ENCODE results near the gene C10orf88. TPM values are rescaled to one million over a fixed set of nuclear protein-coding genes. Genes with fewer than 3 reads are reported as not detected.
"Not testable (repeated sequence)": the region's sequence is repeated elsewhere in the genome, so short reads cannot be mapped to it uniquely, and the experiment has no call there.

C10orf88 gene
- total RNA-seq, 1 experiment from 2014 or later, result 8.1 TPM

DNA sequence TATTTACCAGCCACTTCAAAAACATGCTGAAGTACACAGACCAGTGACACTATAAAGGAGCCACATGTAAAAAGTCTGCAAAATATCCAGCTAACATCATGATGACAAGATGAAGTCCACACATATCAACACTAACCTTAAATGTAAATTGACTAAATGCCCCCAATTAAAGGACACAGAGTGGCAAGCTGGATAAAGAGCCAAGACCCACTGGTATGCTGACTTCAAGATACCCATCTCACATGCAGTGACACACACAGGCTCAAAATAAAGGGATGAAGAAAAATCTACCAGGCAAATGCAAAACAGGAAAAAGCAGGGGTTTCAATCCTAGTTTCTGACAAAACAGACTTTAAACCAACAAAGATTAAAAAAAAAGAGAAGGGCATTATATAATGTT lies 12.9 kb upstream of the C10orf88 start:
- no peak for DNase-seq (ENCODE audit: low read depth)

GRCh38 chr10:122962405-122962804 lies 8.4 kb upstream of the C10orf88 start:
- DNase-seq (ENCODE audit: low read depth), result no peak

GRCh38 chr10:122957474-122957873 lies 3.4 kb upstream of the C10orf88 start:
- DNase-seq (ENCODE audit: low read depth), result peak; percentile 17

DNA sequence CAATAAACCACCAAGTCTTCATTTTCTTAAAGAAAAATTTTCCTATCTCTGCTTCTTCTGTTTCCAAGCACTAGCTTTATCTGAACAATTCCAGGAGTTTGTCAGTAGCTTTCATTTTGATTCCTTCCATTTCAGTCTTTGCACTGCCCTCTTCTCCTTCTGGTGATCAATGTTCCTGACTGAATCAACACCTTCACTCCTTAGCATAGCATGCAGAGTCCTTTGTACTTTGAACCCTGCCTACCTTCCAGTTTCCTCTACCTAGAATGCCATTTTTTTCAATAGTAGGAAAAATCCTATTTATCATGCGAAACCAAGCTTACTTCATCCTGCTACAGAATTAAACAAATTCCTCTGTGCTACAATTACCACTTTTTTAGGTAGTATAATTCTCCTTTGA lies 1.9 kb upstream of the C10orf88 start:
- no peak for DNase-seq (ENCODE audit: low read depth)

- DNase-seq (ENCODE audit: low read depth), result no peak
Observed at GRCh38 chr10:122954731-122955050, 664 bp upstream of the C10orf88 start.

DNA sequence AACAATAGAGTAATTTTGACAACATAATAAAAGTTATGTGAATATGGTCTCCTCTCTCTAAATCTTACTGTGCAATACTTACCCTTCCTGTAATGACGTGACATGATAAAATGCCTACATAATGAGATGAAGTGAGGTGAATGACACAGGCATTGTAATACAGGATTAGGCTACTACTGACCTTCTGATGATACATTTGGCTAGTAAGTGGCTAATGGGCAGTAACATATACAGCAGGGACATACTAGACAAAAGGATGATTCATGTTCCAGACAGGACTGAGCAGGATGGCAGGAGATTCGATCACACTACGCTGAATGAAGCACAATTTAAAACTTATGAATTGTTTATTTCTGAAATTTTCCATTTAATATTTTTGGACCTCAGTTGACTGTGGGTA lies 4.7 kb downstream of the C10orf88 start:
- no peak for DNase-seq (ENCODE audit: low read depth)

DNA sequence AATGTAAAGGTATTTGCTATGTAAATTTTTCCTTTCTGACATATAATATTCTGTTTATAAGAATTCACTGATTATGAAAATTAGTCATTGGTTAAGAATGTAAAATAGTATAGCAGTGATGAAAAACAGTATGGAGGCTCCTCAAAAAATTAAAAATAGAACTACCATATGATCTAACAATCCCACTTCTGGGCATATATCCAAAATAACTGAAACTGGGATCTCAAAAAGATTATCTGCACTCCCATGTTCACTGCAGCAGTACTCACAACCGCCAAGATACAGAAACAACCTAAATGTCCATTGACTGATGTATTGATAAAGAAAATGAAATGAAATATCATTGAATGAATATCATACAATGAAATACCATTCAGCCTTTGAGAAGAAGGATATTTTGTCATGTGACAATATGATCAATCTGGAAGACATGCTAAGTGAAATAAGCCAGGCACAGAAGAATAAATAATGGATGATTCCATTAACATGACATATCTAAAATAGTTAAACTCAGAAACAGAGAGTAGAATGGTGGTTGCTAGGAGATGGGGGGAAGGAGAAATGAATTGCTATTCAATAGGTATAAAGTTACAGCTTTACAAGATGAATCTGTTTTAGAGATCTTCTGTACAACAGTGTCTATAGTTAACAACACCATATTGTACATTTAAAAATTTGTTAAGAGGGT lies 14.0 kb downstream of the C10orf88 start:
- DNase-seq (ENCODE audit: low read depth), result no peak

GRCh38 chr10:122939133-122939855 lies 14.7 kb downstream of the C10orf88 start:
- DNase-seq (ENCODE audit: low read depth), result no peak

DNA sequence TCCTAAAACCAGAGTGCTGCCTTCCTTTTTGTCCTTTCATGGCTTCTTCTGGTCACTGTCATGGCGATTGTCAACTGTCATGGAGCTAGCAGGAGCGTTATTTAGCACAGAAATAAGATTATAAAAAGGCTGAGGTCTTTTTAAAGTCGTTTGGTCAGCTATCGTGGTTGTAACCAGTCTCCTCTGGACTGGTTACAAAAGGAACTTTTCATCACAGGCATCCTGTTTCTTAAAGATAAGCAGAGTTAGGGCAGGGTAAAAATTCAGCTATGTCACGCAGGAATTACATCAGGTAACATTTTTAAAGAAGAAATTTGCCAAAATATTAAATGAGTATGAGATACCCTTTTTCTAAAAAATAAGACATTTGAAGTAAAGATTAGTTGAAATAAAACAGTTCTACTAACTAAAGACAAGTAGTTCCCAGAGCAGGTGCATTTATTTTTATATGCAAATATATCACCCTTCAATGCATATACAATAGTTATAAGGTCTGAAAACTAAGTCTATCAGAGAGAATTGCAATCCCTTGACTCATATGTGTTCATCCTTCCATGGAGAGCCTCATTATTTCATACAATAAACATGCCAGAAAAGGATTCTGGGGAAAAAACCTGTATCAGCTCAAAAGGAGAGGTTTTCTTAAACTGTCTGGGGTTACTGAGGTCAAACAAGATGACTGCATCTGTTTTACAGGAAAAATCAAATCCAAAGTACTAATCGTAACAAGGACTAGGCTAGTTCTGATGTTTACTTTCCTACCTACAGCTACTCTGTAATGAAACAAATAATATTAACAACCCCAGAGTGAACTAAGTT lies 22.7 kb downstream of the C10orf88 start:
- no peak for DNase-seq (ENCODE audit: low read depth)

DNA sequence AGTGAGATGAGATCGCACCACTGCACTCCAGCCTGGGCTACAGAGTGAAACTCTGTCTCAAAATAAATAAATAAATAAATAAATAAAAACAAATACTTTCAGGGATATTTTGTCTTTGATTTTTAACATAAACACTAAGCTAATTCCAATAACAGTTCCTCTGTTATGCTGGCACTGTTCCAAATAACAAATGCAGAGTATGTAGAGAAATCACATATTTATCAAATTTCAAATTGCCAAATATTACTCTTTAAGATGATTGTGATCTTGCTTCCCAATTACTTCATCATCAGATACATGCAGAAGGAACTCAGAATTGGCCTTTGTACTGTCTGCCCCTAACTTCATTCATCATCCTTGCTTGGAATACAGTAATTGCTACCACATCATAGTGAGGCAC lies 23.9 kb downstream of the C10orf88 start:
- no peak for DNase-seq (ENCODE audit: low read depth)

- no peak for DNase-seq (ENCODE audit: low read depth)
Observed at GRCh38 chr10:122915700-122916099, 38.3 kb downstream of the C10orf88 start.

GRCh38 chr10:122911889-122912484 lies 42.0 kb downstream of the C10orf88 start:
- DNase-seq (ENCODE audit: low read depth), result peak; percentile 24

- DNase-seq (ENCODE audit: low read depth), result no peak
Observed at GRCh38 chr10:122910310-122910709, 43.7 kb downstream of the C10orf88 start, which contains the start of gene FAM24A. FAM24A (plus strand) TSS chr10:122910610; CDS start chr10:122911635, 1,025 bp downstream.

DNA sequence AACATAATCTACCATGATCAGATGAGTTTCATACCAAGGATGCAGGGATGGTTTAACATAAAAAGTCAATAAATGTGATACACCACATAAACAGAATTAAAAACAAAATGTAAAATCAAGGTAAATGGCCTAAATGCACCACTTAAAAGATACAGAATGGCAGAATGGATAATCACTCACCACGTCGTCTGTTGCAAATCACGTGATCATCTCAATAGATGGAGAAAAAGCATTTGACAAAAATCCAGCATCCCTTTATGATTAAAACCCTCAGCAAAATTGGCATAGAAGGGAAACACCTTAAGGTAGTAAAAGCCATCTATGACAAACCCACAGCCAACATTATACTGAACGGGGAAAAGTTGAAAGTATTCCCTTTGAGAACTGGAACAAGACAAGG lies 50.2 kb downstream of the C10orf88 start:
- DNase-seq (ENCODE audit: low read depth), result not testable (repeated sequence)

DNA sequence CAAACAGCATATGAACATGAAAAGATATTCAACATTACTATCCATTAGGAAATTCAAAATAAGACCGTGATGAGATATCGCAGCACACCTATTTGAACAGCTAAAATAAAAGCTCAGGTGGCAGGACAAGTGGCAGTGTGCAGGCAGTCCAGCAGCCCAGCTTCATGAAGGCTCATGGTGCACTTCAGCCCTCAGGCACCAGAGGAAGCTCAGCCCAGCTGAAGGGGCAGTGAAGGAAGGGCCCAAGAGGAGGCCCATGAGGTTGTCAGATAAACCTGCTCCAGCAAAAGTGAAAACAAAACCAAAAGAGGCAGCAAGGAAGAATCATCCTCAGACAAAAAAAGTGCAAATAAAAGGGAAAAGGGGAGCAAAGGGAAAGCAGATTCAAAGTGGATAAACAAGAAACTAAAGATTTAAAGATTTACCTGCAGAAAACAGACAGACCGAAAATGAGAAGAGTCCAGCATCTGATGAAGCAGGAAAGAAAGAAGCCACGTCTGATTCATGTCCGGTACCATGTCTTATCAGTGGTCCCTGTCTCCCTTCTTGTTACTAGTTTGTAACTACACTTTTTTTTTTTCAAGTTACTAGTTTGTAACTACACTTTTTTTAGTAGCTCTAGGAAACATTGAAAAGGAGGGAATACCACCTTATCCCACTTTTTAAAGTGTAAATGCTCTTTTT lies 59.6 kb downstream of the C10orf88 start:
- DNase-seq (ENCODE audit: low read depth), result no peak

DNA sequence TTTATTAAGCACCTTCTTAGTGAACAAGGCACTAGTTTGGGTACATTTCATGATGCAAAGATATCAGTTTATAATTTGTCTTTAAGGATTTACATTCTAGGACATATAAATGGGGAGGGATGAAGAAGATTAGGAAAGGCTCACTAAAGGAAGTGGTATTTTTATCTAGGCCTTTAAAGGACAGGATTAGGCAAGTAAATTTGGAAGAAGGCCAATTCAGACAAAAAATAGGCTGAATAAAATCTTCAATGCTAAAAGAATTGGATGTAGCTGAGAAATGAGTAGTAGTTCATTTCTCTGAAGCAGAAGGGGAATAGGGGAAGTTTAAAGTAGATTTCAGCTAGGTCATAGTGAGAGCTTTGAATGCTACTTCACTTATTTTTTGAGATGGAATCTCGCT lies 69.9 kb downstream of the C10orf88 start:
- DNase-seq (ENCODE audit: low read depth), result no peak

DNA sequence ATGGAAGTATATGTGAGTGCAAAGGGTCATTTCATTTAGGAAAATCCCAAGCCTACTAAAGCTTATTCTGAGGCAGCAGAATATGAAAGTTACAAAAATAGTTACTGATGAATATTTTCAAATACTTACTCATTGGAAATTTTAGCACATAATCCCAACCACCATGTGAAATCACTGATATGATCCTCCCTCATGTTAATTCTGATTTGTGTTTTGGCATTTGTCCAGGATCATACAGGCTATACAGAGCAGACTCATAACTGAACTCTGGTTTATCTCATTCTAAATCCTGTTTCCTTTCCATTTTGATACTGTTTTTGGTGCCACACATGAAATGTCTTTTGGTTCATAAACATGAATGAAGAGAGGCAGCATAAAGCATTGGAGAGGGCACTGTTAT lies 71.3 kb downstream of the C10orf88 start:
- no peak for DNase-seq (ENCODE audit: low read depth)
